ENCODE data around the gene TMBIM6.

Gene TMBIM6

GRCh38 chr12:49806321-49806813, 65.0 kb downstream of the TMBIM6 start:
- no peak overlapping the region for H3K27ac ChIP-seq (ENCODE audit: extremely low read depth, low read depth, low read length)
- H3K4me3 ChIP-seq (ENCODE audit: low read depth, low read length), result no peak overlapping the region
- TF ChIP-seq ZNF391 (tag by site-specific recombination; IDR thresholded peaks at IDR 0.05; ENCODE audit: borderline replicate concordance, low read depth) (no peak), ZNF280D (tag by site-specific recombination; IDR thresholded peaks at IDR 0.05) (no peak), ELK4 (IDR thresholded peaks at IDR 0.05; ENCODE audit: borderline replicate concordance, low read depth, low read length) (no peak), ZNF623 (tag by site-specific recombination; IDR thresholded peaks at IDR 0.05) (no peak), MYNN (tag by site-specific recombination; IDR thresholded peaks at IDR 0.05; ENCODE audit: borderline replicate concordance) (no peak), KLF16 (tag by site-specific recombination; IDR thresholded peaks at IDR 0.05) (no peak), GLI4 (tag by site-specific recombination; IDR thresholded peaks at IDR 0.05) (no peak), ZNF10 (tag by site-specific recombination; IDR thresholded peaks at IDR 0.05) (no peak), HOXD13 (CRISPR knock-in tag; IDR thresholded peaks at IDR 0.05; ENCODE audit: borderline replicate concordance) (no peak), ZNF148 (tag by site-specific recombination; IDR thresholded peaks at IDR 0.05; ENCODE audit: borderline replicate concordance) (no peak), ZNF211 (tag by site-specific recombination; IDR thresholded peaks at IDR 0.05; ENCODE audit: low read depth) (no peak), ZNF549 (tag by site-specific recombination; IDR thresholded peaks at IDR 0.05) (no peak)
- H3K9me3 ChIP-seq (ENCODE audit: control insufficient read depth, insufficient read depth, low read depth, low read length), result no peaks in the 10 kb centered on the region
- ChIA-PET POLR2A (no interaction called here), CTCF (interaction anchor here (0.9 kb wide), 1 partner anchor 32 kb away, joined by 3 read pairs; no protein-coding TSS in a partner anchor)
- H3K36me3 ChIP-seq (ENCODE audit: control insufficient read depth in 2 of 2, insufficient read depth in 1 of 2, low read length in 2 of 2), result peaks cover 0 to 58% of the 10 kb centered on the region in 2 experiments; a peak in 2 of 3 replicates
- H3K4me1 ChIP-seq (ENCODE audit: control insufficient read depth, insufficient read depth, low read length), result no peaks in the 10 kb centered on the region

GRCh38 chr12:49806877-49807276, 65.5 kb downstream of the TMBIM6 start:
- POLR2A ChIA-PET, result no interaction called here
- Histone ChIP-seq H3K4me3 (ENCODE audit: low read depth, low read length) (no peak overlapping the region), H3K4me1 (ENCODE audit: control insufficient read depth, insufficient read depth, low read length) (no peaks in the 10 kb centered on the region), H3K9me3 (ENCODE audit: control insufficient read depth, insufficient read depth, low read depth, low read length) (no peaks in the 10 kb centered on the region), H3K36me3 (ENCODE audit: control insufficient read depth in 2 of 2, insufficient read depth in 1 of 2, low read length in 2 of 2) (peaks cover 0 to 52% of the 10 kb centered on the region in 2 experiments; a peak in 2 of 3 replicates), H3K27ac (ENCODE audit: extremely low read depth, low read depth, low read length) (no peak overlapping the region)
- CTCF ChIA-PET, result interaction anchor here (0.9 kb wide), 1 partner anchor 31 kb away, joined by 3 read pairs; no protein-coding TSS in a partner anchor
- no peak for TF ChIP-seq ZNF341 (tag by site-specific recombination; IDR thresholded peaks at IDR 0.05; ENCODE audit: low read depth)
- TF ChIP-seq KLF17 (tag by site-specific recombination; IDR thresholded peaks at IDR 0.05), result no peak
- TF ChIP-seq ZNF121 (tag by site-specific recombination; IDR thresholded peaks at IDR 0.05), result no peak
- no peak for TF ChIP-seq ZNF544 (tag by site-specific recombination; IDR thresholded peaks at IDR 0.05)
- no peak for TF ChIP-seq TSHZ1 (tag by site-specific recombination; IDR thresholded peaks at IDR 0.05; ENCODE audit: borderline replicate concordance)
- TF ChIP-seq ZNF362 (tag by site-specific recombination; IDR thresholded peaks at IDR 0.05), result no peak
- TF ChIP-seq ZNF76 (tag by site-specific recombination; IDR thresholded peaks at IDR 0.05; ENCODE audit: borderline replicate concordance, low read depth), result no peak
- TF ChIP-seq ZXDB (tag by site-specific recombination; IDR thresholded peaks at IDR 0.05), result no peak
- no peak for TF ChIP-seq ZNF239 (tag by site-specific recombination; IDR thresholded peaks at IDR 0.05)
- TF ChIP-seq ZNF350 (tag by site-specific recombination; IDR thresholded peaks at IDR 0.05), result no peak
- no peak for TF ChIP-seq ZNF426 (tag by site-specific recombination; IDR thresholded peaks at IDR 0.05)
